CD14-positive monocyte (primary cell): ENCODE results near the gene CXorf65. TPM values are rescaled to one million over a fixed set of nuclear protein-coding genes. Genes with fewer than 3 reads are reported as not detected.
A peak's percentile ranks its signal among the peaks of the same experiment; 100 is the strongest.

Experiments
- DNase-seq, 3 donors: peaks; one replicate each; pipeline ENCODE4 v3.0.0-alpha.2; 2011 to 2022
- H2AFZ ChIP-seq: 2 replicates; pipeline ENCODE4 v1.6.0; 2012; ENCODE audit warnings: mild to moderate bottlenecking, low read depth, low read length, inconsistent platforms; ENCODE audit not compliant: insufficient read depth, poor library complexity, severe bottlenecking
- H3K27ac ChIP-seq, 2 donors: 1 replicate in 1 of 2; 2 replicates in 1 of 2; pipeline ENCODE4 v1.5.1; 2012 to 2013; ENCODE audit warnings: low read length in 2 of 2, control low read depth in 1 of 2, inconsistent platforms in 1 of 2, low read depth in 1 of 2, mild to moderate bottlenecking in 1 of 2
- H3K27me3 ChIP-seq, 2 donors: one replicate each; pipeline versions ENCODE4 v1.6.0 to v1.6.1; 2011 to 2013; ENCODE audit warnings: low read length in 2 of 2; ENCODE audit not compliant: control insufficient read depth in 2 of 2, insufficient read depth in 2 of 2
- H3K36me3 ChIP-seq, 2 donors: replicated peaks in 1 of 2; 1 replicate in 1 of 2; 2 replicates in 1 of 2; pipeline versions ENCODE4 v1.5.1 to v1.6.1; 2012 to 2013; ENCODE audit warnings: low read length in 2 of 2, control low read depth in 1 of 2, inconsistent platforms in 1 of 2, mild to moderate bottlenecking in 1 of 2; ENCODE audit not compliant: insufficient read depth in 2 of 2, control insufficient read depth in 1 of 2
- H3K4me1 ChIP-seq, 2 donors: 1 replicate in 1 of 2; 2 replicates in 1 of 2; pipeline versions ENCODE4 v1.5.1 to v1.6.1; 2012 to 2013; ENCODE audit warnings: low read length in 2 of 2, control low read depth in 1 of 2, inconsistent platforms in 1 of 2, mild to moderate bottlenecking in 1 of 2, moderate library complexity in 1 of 2; ENCODE audit not compliant: insufficient read depth in 2 of 2, control insufficient read depth in 1 of 2
- H3K4me2 ChIP-seq: replicated peaks from 2 replicates; pipeline ENCODE3; 2012; ENCODE audit warnings: low read length, moderate library complexity, mild to moderate bottlenecking; ENCODE audit not compliant: poor library complexity, severe bottlenecking; ENCODE audit errors: extremely low read depth
- H3K4me3 ChIP-seq, 3 experiments: fragments of 200-600 bp in 1 of 3; sonication (generic) in 1 of 3; replicated peaks in 1 of 3; 1 replicate in 2 of 3; 2 replicates in 1 of 3; pipeline ENCODE4 v1.5.1; 2011 to 2013; ENCODE audit warnings: low read length in 3 of 3, mild to moderate bottlenecking in 3 of 3, control low read depth in 2 of 3, low read depth in 2 of 3, inconsistent platforms in 1 of 3, moderate library complexity in 1 of 3
- H3K79me2 ChIP-seq: 2 replicates; pipeline ENCODE4 v1.6.0; 2012; ENCODE audit warnings: mild to moderate bottlenecking, control low read depth, inconsistent platforms, low read length, moderate library complexity; ENCODE audit not compliant: insufficient read depth
- H3K9ac ChIP-seq: 2 replicates; pipeline ENCODE4 v1.6.0; 2017; ENCODE audit warnings: low read length, mild to moderate bottlenecking; ENCODE audit not compliant: insufficient read depth, poor library complexity, severe bottlenecking
- H3K9me3 ChIP-seq, 2 donors: replicated peaks in 1 of 2; 1 replicate in 1 of 2; 2 replicates in 1 of 2; pipeline versions ENCODE4 v1.5.1 to v1.6.1; 2012 to 2013; ENCODE audit warnings: low read length in 2 of 2, control low read depth in 1 of 2; ENCODE audit not compliant: control insufficient read depth in 1 of 2, insufficient read depth in 1 of 2
- H4K20me1 ChIP-seq: 2 replicates; pipeline ENCODE4 v1.6.0; 2012; ENCODE audit warnings: mild to moderate bottlenecking, low read length, control low read depth, moderate library complexity; ENCODE audit not compliant: insufficient read depth
- H3K27ac Mint-ChIP-seq, 7 donors: one replicate each; pipeline ENCODE4 v1.8.0; 2020; ENCODE audit warnings: mild to moderate bottlenecking in 7 of 7, mixed read lengths in 7 of 7, moderate library complexity in 6 of 7, inconsistent platforms in 2 of 7
- H3K27me3 Mint-ChIP-seq, 3 donors: one replicate each; pipeline ENCODE4 v1.8.0; 2021 to 2022; ENCODE audit warnings: low read depth in 3 of 3, mild to moderate bottlenecking in 3 of 3, mixed read lengths in 3 of 3, moderate library complexity in 3 of 3, inconsistent platforms in 1 of 3
- H3K36me3 Mint-ChIP-seq, 2 donors: one replicate each; pipeline ENCODE4 v1.8.0; 2020; ENCODE audit warnings: mixed read lengths in 2 of 2, inconsistent platforms in 1 of 2, mild to moderate bottlenecking in 1 of 2
- H3K4me1 Mint-ChIP-seq: one replicate; pipeline ENCODE4 v1.8.0; 2020; ENCODE audit warnings: mild to moderate bottlenecking, mixed read lengths
- H3K4me3 Mint-ChIP-seq, 2 donors: one replicate each; pipeline ENCODE4 v1.8.0; 2020; ENCODE audit warnings: mild to moderate bottlenecking in 2 of 2, mixed read lengths in 2 of 2, moderate library complexity in 1 of 2
- H3K9me3 Mint-ChIP-seq, 7 donors: one replicate each; pipeline ENCODE4 v1.8.0; 2020 to 2022; ENCODE audit warnings: mixed read lengths in 7 of 7, mild to moderate bottlenecking in 6 of 7, moderate library complexity in 6 of 7, inconsistent platforms in 2 of 7
- CTCF ChIP-seq: fragments of 200-600 bp; IDR thresholded peaks from one replicate; pipeline ENCODE4 v1.8.0; 2022; ENCODE audit warnings: antibody characterized with exemption, mild to moderate bottlenecking
- WGBS: methylation state at CpG from one replicate; pipeline ENCODE4 v1.1.5; 2013; ENCODE audit warnings: missing lambda C conversion rate; ENCODE audit not compliant: insufficient coverage; 5-methylcytosine and 5-hydroxymethylcytosine counted together
- intact Hi-C, 2 donors: fragments of 100-400 bp; cut with micrococcal nuclease; formaldehyde crosslinking; loops; one replicate each; pipeline versions ENCODE4 v1.15.0 to v1.15.1; 2023
- polyA plus RNA-seq, 3 donors: library from polyadenylated mRNA; depleted of rRNA in 1 of 3; unstranded in 2 of 3; stranded (reverse) in 1 of 3; fragments of 300-500 nt in 2 of 3; fragments of >200 nt in 1 of 3; fragmentation: Illumina TruSeq in 2 of 3; gene quantifications; 1 replicate in 2 of 3; 2 replicates in 1 of 3; pipeline ENCODE4 v1.2.3, GENCODE V29; 2012 to 2021

CXorf65 gene
- polyA plus RNA-seq, 3 donors, result 3.8 TPM; not detected in 2

GRCh38 chrX:71128915-71129765 lies 22.6 kb upstream of the CXorf65 start:
- Mint-ChIP-seq H3K4me3 (no peak overlapping the region), H3K27me3 (peaks cover 0 to 1% (median 0%) of the 10 kb centered on the region in 3 donors), H3K36me3 (peaks cover 82 to 85% of the 10 kb centered on the region in 2 donors), H3K9me3 (no peaks in the 10 kb centered on the region), H3K4me1 (peaks cover 6% of the 10 kb centered on the region), H3K27ac (peak overlapping the region in 4 of 7 donors; percentile 18 to 80 (median 72))
- Histone ChIP-seq H3K9me3 (no peaks in the 10 kb centered on the region), H4K20me1 (peaks cover 6% of the 10 kb centered on the region), H3K4me1 (no peaks in the 10 kb centered on the region), H3K27me3 (no peaks in the 10 kb centered on the region), H3K4me2 (no peak overlapping the region), H3K4me3 (no peak overlapping the region), H3K27ac (peak overlapping the region in 1 of 2 donors; percentile 0), H3K79me2 (no peaks in the 10 kb centered on the region), H2AFZ (no peak overlapping the region), H3K9ac (no peak overlapping the region), H3K36me3 (peaks cover 84 to 95% of the 10 kb centered on the region in 2 donors)
- DNase-seq, result peak; percentile 58 to 66 (median 60)
- 80% methylated on average over 5 of the region's 18 CpGs for whole genome bisulfite sequencing
- peak; percentile 74 for TF ChIP-seq CTCF
- intact Hi-C loops, result loop anchor here in 1 of 2 donors (1.0 kb wide), 1 partner anchor 31 kb away; no protein-coding TSS in a partner anchor

GRCh38 chrX:71128166-71128833 lies 21.8 kb upstream of the CXorf65 start:
- H3K36me3 Mint-ChIP-seq, result peaks cover 83 to 87% of the 10 kb centered on the region in 2 donors
- Histone ChIP-seq H3K9ac (no peak overlapping the region), H3K36me3 (peaks cover 87 to 96% of the 10 kb centered on the region in 2 donors), H3K4me3 (no peak overlapping the region), H3K27ac (no peak overlapping the region), H3K27me3 (no peaks in the 10 kb centered on the region), H2AFZ (no peak overlapping the region), H3K9me3 (no peaks in the 10 kb centered on the region), H3K4me1 (no peaks in the 10 kb centered on the region), H3K4me2 (no peak overlapping the region), H4K20me1 (peaks cover 6% of the 10 kb centered on the region), H3K79me2 (no peaks in the 10 kb centered on the region)
- intact Hi-C loops, result loop anchor here in 1 of 2 donors (1.0 kb wide), 1 partner anchor 30 kb away; no protein-coding TSS in a partner anchor
- no peak for TF ChIP-seq CTCF
- 77% methylated on average over 4 of the region's 12 CpGs for WGBS
- H3K9me3 Mint-ChIP-seq, result no peaks in the 10 kb centered on the region
- H3K27me3 Mint-ChIP-seq, result peaks cover 0 to 1% (median 0%) of the 10 kb centered on the region in 3 donors
- H3K27ac Mint-ChIP-seq, result no peak overlapping the region
- no peak overlapping the region for H3K4me3 Mint-ChIP-seq
- peaks cover 6% of the 10 kb centered on the region for H3K4me1 Mint-ChIP-seq
- DNase-seq, result no peak
